AG04450 (cell line): ENCODE results near the gene PRAME. TPM values are rescaled to one million over a fixed set of nuclear protein-coding genes. Genes with fewer than 3 reads are reported as not detected.

ENCODE experiments used
- CTCF ChIA-PET: fragments of 300-600, 350-600 bp; formaldehyde crosslinking; extraction: SDS; loops from one replicate; lab custom pipeline; 2022; ENCODE audit warnings: antibody characterized with exemption, inconsistent platforms; lab: Charles Lee
- POLR2A ChIA-PET: fragments of 350-600 bp; formaldehyde crosslinking; extraction: SDS; loops from one replicate; lab custom pipeline; 2021; ENCODE audit warnings: antibody characterized with exemption, inconsistent platforms; lab: Yijun Ruan, JAX
- DNase-seq: peaks from one replicate; pipeline ENCODE4 v3.0.0-alpha.2; 2011; ENCODE audit warnings: low read depth, low spot score
- H3K27ac ChIP-seq: one replicate; pipeline ENCODE4 v1.5.1; 2012; ENCODE audit warnings: low read depth, low read length, control low read depth
- H3K27me3 ChIP-seq: one replicate; pipeline ENCODE4 v1.6.0; 2012; ENCODE audit warnings: low read length; ENCODE audit not compliant: control insufficient read depth, insufficient read depth
- H3K4me3 ChIP-seq: 2 replicates; pipeline ENCODE4 v1.5.1; 2011; ENCODE audit warnings: mild to moderate bottlenecking, low read depth, low read length, control low read depth
- H3K9me3 ChIP-seq: 2 replicates; pipeline ENCODE4 v1.5.1; 2012; ENCODE audit warnings: low read length; ENCODE audit not compliant: control insufficient read depth, insufficient read depth
- CTCF ChIP-seq: IDR thresholded peaks from 2 replicates; pipeline ENCODE4 v1.5.1; 2011; ENCODE audit warnings: low read depth, low read length, control low read depth, inconsistent platforms
- polyA plus RNA-seq: library from polyadenylated mRNA; depleted of rRNA; stranded (reverse); fragments of >200 nt; gene quantifications from 2 replicates; pipeline ENCODE4 v1.2.3, GENCODE V29; 2011

The PRAME gene
- polyA plus RNA-seq, 1 experiment: 0.24 TPM

- no peak for TF ChIP-seq CTCF
- Histone ChIP-seq H3K27me3 (peaks cover 5% of the 10 kb centered on the region), H3K9me3 (no peaks in the 10 kb centered on the region), H3K4me3 (no peak overlapping the region), H3K27ac (no peak overlapping the region)
- DNase-seq: no peak
- POLR2A ChIA-PET: no interaction called here
- CTCF ChIA-PET: interaction anchor here (1.6 kb wide), 1 partner anchor 36 kb away, joined by 4 read pairs; no protein-coding TSS in a partner anchor
These were observed 8.2 kb downstream of the PRAME start for GRCh38 chr22:22550789-22551434.

- Histone ChIP-seq H3K27ac (no peak overlapping the region), H3K9me3 (no peaks in the 10 kb centered on the region), H3K4me3 (no peak overlapping the region), H3K27me3 (peaks cover 5% of the 10 kb centered on the region)
- POLR2A ChIA-PET: no interaction called here
- CTCF ChIA-PET: no interaction called here
- TF ChIP-seq CTCF: no peak
- DNase-seq: no peak
These were observed 10.2 kb downstream of the PRAME start for GRCh38 chr22:22548910-22549309.

- H3K27ac ChIP-seq: no peak overlapping the region
- ChIA-PET POLR2A (no interaction called here), CTCF (no interaction called here)
- no peak for TF ChIP-seq CTCF
- no peak for DNase-seq
- H3K4me3 ChIP-seq: no peak overlapping the region
- no peaks in the 10 kb centered on the region for H3K9me3 ChIP-seq
- peaks cover 5% of the 10 kb centered on the region for H3K27me3 ChIP-seq
These were observed 10.7 kb downstream of the PRAME start for GRCh38 chr22:22548317-22548716.

- DNase-seq: no peak
- Histone ChIP-seq H3K27me3 (peaks cover 5% of the 10 kb centered on the region), H3K9me3 (no peaks in the 10 kb centered on the region), H3K4me3 (no peak overlapping the region), H3K27ac (no peak overlapping the region)
- ChIA-PET CTCF (no interaction called here), POLR2A (no interaction called here)
- no peak for TF ChIP-seq CTCF
These were observed 11.3 kb downstream of the PRAME start for GRCh38 chr22:22547692-22548300.

GRCh38 chr22:22547226-22547625 lies 11.8 kb downstream of the PRAME start:
- POLR2A ChIA-PET: no interaction called here
- Histone ChIP-seq H3K27ac (no peak overlapping the region), H3K9me3 (no peaks in the 10 kb centered on the region), H3K27me3 (peaks cover 3% of the 10 kb centered on the region), H3K4me3 (no peak overlapping the region)
- TF ChIP-seq CTCF: no peak
- CTCF ChIA-PET: no interaction called here
- no peak for DNase-seq
